Osteocyte (in vitro differentiated cells): ENCODE measurements around the gene PAX5. TPM values are rescaled to one million over a fixed set of nuclear protein-coding genes. Genes with fewer than 3 reads are reported as not detected.

ENCODE experiments used
- DNase-seq: peaks from one replicate; pipeline ENCODE4 v3.0.0; 2021; ENCODE audit warnings: mixed read lengths; ENCODE audit not compliant: unreplicated experiment; ENCODE audit errors: extremely low spot score
- H3K27ac Mint-ChIP-seq: one replicate; pipeline ENCODE4 v1.8.0; 2021; ENCODE audit warnings: mild to moderate bottlenecking, mixed read lengths; ENCODE audit not compliant: unreplicated experiment
- H3K27me3 Mint-ChIP-seq: one replicate; pipeline ENCODE4 v1.8.0; 2021; ENCODE audit warnings: mixed read lengths; ENCODE audit not compliant: unreplicated experiment
- H3K36me3 Mint-ChIP-seq: one replicate; pipeline ENCODE4 v1.8.0; 2021; ENCODE audit warnings: mixed read lengths; ENCODE audit not compliant: unreplicated experiment
- H3K4me1 Mint-ChIP-seq: one replicate; pipeline ENCODE4 v1.8.0; 2021; ENCODE audit warnings: mixed read lengths; ENCODE audit not compliant: unreplicated experiment
- H3K4me3 Mint-ChIP-seq: one replicate; pipeline ENCODE4 v1.8.0; 2021; ENCODE audit warnings: mild to moderate bottlenecking, moderate library complexity, mixed read lengths; ENCODE audit not compliant: unreplicated experiment
- H3K9me3 Mint-ChIP-seq: one replicate; pipeline ENCODE4 v1.8.0; 2021; ENCODE audit warnings: mixed read lengths; ENCODE audit not compliant: unreplicated experiment
- CTCF ChIP-seq: fragments of 200-600 bp; sonication (generic); IDR thresholded peaks from 2 replicates; pipeline ENCODE4 v1.5.0; 2021; ENCODE audit warnings: antibody characterized with exemption, mild to moderate bottlenecking, moderate library complexity
- total RNA-seq: library from RNA; stranded (reverse); gene quantifications from 2 replicates; pipeline ENCODE4 v1.2.1, GENCODE V29; 2021

Gene PAX5
- total RNA-seq, 1 donor from 2014 or later: not detected

- DNase-seq: no peak
- Mint-ChIP-seq H3K4me1 (peaks cover 5% of the 10 kb centered on the region), H3K9me3 (peaks cover 5% of the 10 kb centered on the region), H3K4me3 (no peak overlapping the region), H3K27ac (peak overlapping the region; percentile 10), H3K36me3 (no peaks in the 10 kb centered on the region), H3K27me3 (peaks cover 32% of the 10 kb centered on the region)
- peak; percentile 52 for TF ChIP-seq CTCF
Measured at GRCh38 chr9:36995927-36996705, 38.0 kb downstream of the PAX5 start.

GRCh38 chr9:36993933-36994764, 39.9 kb downstream of the PAX5 start:
- H3K27me3 Mint-ChIP-seq: peaks cover 32% of the 10 kb centered on the region
- no peak for TF ChIP-seq CTCF
- H3K9me3 Mint-ChIP-seq: peaks cover 5% of the 10 kb centered on the region
- no peak for DNase-seq
- no peak overlapping the region for H3K27ac Mint-ChIP-seq
- peaks cover 5% of the 10 kb centered on the region for H3K4me1 Mint-ChIP-seq
- no peak overlapping the region for H3K4me3 Mint-ChIP-seq
- H3K36me3 Mint-ChIP-seq: no peaks in the 10 kb centered on the region

GRCh38 chr9:36992501-36993316, 41.4 kb downstream of the PAX5 start:
- Mint-ChIP-seq H3K36me3 (no peaks in the 10 kb centered on the region), H3K27me3 (peaks cover 44% of the 10 kb centered on the region), H3K27ac (no peak overlapping the region), H3K9me3 (peaks cover 5% of the 10 kb centered on the region), H3K4me1 (peaks cover 6% of the 10 kb centered on the region), H3K4me3 (no peak overlapping the region)
- TF ChIP-seq CTCF: no peak
- no peak for DNase-seq

GRCh38 chr9:36991516-36992134, 42.4 kb downstream of the PAX5 start:
- H3K36me3 Mint-ChIP-seq: no peaks in the 10 kb centered on the region
- peaks cover 5% of the 10 kb centered on the region for H3K9me3 Mint-ChIP-seq
- H3K4me1 Mint-ChIP-seq: peaks cover 3% of the 10 kb centered on the region
- TF ChIP-seq CTCF: peak; percentile 37
- no peak overlapping the region for H3K27ac Mint-ChIP-seq
- no peak for DNase-seq
- no peak overlapping the region for H3K4me3 Mint-ChIP-seq
- H3K27me3 Mint-ChIP-seq: peaks cover 55% of the 10 kb centered on the region
